HG03135 (cell line): ENCODE measurements around the gene HES4.

ENCODE experiments used
- ATAC-seq: cut with Tn5 transposase; IDR thresholded peaks from one replicate; pipeline ENCODE4 v1.9.1; 2021; ENCODE audit warnings: mild to moderate bottlenecking, moderate library complexity; ENCODE audit not compliant: unreplicated experiment

The HES4 gene

DNA sequence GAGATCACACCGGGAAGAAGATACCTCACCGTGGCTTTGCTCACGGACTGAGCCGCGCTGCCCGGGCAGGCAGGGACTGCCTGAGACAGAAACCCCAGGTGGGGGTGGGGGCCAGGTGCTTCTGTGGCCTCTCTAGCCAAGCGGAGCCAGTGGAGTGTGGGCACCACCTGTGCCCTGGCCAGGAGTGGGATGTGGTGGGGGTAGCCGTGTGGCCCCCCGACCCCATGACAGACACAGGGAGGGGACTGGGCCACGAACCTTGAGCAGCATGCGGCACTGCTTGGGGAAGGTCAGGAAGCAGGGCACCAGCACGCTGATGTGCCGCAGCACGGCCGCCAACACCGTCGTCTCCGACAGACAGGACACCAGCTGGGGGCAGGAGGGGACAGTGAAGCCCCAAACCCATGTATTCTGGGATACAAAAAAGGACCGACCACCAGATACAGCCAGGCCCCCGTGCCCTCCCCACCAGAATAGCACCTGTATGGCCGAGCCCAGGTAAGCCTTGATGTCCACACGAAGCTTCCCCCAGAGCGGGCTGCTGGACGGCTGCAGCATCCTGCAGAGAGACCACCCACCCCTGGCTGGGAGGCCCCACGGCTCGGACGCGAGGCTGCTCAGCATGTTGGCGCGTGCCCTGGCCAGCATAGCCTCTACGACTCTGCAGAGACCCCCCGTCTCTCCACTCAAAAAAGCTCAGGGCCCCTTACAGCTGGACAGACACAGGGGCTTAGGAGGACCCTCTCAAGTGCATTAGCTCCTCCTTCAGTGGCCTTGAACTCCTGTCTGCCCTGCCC is 46.2 kb downstream of the HES4 start:
- no peak for ATAC-seq

DNA sequence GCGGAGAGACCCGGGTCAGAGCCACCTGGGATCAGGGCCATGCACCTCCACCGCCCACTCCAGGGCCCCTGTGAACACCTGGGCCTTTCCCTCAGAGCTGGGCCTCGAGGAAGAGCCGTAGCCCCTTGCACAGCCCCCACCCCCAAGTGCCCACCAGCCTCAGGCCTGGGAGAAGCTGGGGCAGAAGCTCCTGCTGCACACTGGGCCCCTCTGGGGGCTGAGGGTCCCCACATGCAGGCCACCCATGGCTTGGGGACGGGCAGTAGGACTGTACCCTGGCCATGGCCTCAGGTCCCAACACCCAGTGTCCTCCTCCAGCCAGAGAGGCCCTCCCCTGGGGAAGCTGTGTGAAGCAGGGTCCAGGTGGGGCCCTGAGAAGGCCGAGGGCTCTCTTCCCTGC is 47.3 kb downstream of the HES4 start:
- ATAC-seq = no peak

DNA sequence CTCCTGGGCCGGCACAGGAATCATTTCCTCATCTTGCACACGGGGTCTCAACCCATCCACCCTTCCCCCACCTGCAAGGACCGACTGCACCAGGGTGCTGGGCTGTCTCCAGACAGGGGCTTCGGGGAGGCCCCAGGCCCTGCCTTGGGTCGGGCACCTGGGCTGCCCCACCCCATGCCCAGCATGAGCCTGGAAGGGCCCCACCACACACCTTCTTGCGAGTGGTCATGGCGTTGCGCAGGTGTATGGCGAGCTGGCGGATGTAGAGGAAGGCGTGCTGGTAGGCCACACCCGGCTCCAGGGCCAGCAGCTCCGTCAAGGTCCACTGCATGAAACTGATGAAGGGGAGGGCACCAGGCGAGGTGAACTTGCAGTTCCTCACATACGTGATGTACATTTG is 47.7 kb downstream of the HES4 start:
- no peak for ATAC-seq

DNA sequence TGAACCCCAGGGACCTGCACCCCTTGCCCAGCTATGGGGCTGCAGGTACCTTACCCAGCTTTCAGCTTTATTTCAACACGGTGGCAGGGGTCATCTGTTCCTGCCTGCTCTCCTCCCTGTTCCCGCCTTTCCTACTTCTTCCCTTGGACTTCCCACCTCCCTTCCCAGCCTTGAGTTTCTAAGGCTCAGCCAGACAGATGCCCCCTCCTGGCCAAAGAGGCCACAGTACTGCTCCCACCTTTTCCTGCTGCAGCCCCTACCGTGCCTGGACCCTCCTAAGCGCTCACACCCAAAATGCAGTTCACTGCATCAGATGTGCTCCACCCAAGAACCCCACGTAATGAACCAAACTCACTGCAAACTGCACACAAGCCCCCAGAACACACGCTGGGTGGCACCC is 48.5 kb downstream of the HES4 start:
- ATAC-seq = no peak

DNA sequence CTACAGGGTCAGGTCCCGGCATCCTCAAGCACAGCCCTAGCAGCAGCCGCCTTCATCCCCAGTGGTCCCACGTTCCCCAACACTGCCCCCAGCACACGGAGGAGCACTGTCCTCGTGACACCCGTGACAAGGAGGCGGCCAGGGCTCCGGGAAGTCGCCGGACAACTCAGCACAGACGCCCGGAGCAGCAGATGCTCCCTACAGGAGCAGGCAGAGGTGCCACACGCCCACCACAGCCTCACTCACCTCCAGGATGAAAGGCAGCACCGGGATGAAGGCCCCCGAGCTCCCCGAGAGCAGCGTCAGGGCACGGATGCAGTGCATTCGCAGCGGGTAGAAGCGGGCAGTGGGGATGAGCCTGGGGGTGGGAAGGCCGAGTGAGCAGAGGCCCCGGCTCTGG is 49.0 kb downstream of the HES4 start:
- ATAC-seq = no peak

DNA sequence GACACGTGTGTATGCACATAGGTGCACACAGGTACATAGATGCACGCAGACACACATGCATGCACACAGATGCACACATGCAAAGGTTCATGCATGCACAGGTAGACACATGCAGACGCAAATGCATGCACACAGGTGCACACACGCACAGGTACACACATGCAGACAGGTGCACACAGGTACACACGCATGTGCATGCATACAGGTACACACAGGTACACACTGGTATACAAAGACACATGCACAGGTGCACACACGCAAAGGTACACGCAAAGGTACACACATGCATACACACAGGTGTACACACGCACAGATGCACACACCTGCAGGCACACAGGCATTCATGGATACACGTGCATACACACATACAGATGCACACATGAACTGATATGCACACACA is 49.6 kb downstream of the HES4 start:
- ATAC-seq = no peak
